Omental fat pad (tissue), 4 donors: Measurements from ENCODE around the gene CUL9. TPM values are rescaled to one million over a fixed set of nuclear protein-coding genes. Genes with fewer than 3 reads are reported as not detected.
A peak's percentile ranks its signal among the peaks of the same experiment; 100 is the strongest.

Source experiments
- ATAC-seq: fragments of 150-250 bp; one replicate; pipeline ENCODE4 v1.9.1; 2016; ENCODE audit warnings: mild to moderate bottlenecking, moderate library complexity; ENCODE audit not compliant: low FRiP score
- DNase-seq: peaks from one replicate; pipeline ENCODE4 v3.0.0-alpha.2; 2019; ENCODE audit warnings: low spot score
- CTCF ChIP-seq, 3 donors: fragments of 450-650 bp; IDR thresholded peaks; one replicate each; pipeline ENCODE4 v1.5.1; 2016 to 2017; ENCODE audit warnings: antibody characterized with exemption in 3 of 3, mild to moderate bottlenecking in 3 of 3, moderate library complexity in 2 of 3
- total RNA-seq, 4 donors: library from RNA; depleted of rRNA; stranded (reverse); fragments of >200 nt; gene quantifications; one replicate each; pipeline ENCODE4 v1.1.0, GENCODE V29; 2016

The CUL9 gene
- total RNA-seq, 4 donors from 2014 or later, result 24.6 to 41.6 (median 28.7) TPM

GRCh38 chr6:43262000-43262779, 80.2 kb downstream of the CUL9 start:
- DNase-seq (no peak), ATAC-seq (no peak)
- no peak for TF ChIP-seq CTCF (IDR thresholded peaks at IDR 0.05)

DNA sequence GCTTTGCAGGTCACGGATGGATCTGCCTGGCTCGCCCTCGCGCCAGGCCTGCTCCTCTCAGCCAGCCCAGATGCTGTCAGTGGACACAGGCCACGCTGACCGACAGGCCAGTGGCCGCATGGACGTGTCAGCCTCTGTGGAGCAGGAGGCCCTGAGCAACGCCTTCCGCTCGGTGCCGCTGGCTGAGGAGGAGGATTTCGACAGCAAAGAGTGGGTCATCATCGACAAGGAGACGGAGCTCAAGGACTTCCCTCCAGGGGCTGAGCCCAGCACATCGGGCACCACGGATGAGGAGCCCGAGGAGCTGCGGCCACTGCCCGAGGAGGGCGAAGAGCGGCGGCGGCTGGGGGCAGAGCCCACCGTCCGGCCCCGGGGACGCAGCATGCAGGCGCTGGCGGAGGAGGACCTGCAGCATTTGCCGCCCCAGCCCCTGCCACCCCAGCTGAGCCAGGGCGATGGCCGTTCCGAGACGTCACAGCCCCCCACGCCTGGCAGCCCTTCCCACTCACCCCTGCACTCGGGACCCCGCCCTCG, 80.9 kb downstream of the CUL9 start:
- no peak for TF ChIP-seq CTCF (IDR thresholded peaks at IDR 0.05)

GRCh38 chr6:43263314-43264178, 81.5 kb downstream of the CUL9 start:
- peak; percentile 33 for DNase-seq
- ATAC-seq, result peak; percentile 58

More for the DNA sequence above, 80.9 kb downstream of the CUL9 start:
- ATAC-seq (no peak), DNase-seq (no peak)

GRCh38 chr6:43264599-43265145, 82.7 kb downstream of the CUL9 start:
- TF ChIP-seq CTCF (IDR thresholded peaks at IDR 0.05), result no peak
- DNase-seq (no peak), ATAC-seq (no peak)

More at GRCh38 chr6:43263314-43264178, 81.5 kb downstream of the CUL9 start:
- no peak for TF ChIP-seq CTCF (IDR thresholded peaks at IDR 0.05)

DNA sequence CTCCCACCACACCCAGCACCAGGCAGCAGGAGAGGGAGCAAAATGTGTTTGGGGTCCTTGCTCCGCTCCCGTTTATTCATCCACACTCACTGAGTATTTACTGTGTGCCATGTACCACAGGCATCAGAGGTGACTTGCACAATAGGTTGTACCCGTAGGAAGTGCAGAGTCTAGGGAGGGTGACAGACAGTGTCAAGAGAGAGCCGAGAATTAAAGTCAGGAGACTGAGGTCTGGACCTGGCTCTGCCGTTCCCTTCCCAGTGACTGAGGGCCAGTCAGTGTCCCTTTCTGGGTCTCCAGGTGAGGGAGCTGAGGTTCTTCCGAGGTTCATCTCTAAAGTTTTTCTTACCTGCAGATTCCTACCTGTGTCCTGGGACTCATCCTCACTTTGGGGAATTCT, 83.6 kb downstream of the CUL9 start:
- no peak for TF ChIP-seq CTCF (IDR thresholded peaks at IDR 0.05)
- ATAC-seq, result no peak
- no peak for DNase-seq

- ATAC-seq (no peak), DNase-seq (no peak)
Observed at GRCh38 chr6:43267619-43268354, 85.8 kb downstream of the CUL9 start.

More at GRCh38 chr6:43267619-43268354, 85.8 kb downstream of the CUL9 start:
- TF ChIP-seq CTCF (IDR thresholded peaks at IDR 0.05), result no peak
